Stimulated activated CD8-positive, alpha-beta memory T cell treated with anti-CD3 and anti-CD28 coated beads, Interleukin-7, amount 100 ng/mL, for 4 hours (primary cell): ENCODE measurements around the gene SUN5.
"Not testable (repeated sequence)": the region's sequence is repeated elsewhere in the genome, so short reads cannot be mapped to it uniquely, and the experiment has no call there.

Source experiments
- DNase-seq, 2 donors: peaks; one replicate each; pipeline ENCODE4 v3.0.0-alpha.2; 2020; ENCODE audit warnings: low read depth in 2 of 2

The SUN5 gene

GRCh38 chr20:32965115-32965514, 39.1 kb downstream of the SUN5 start:
- no peak for DNase-seq

GRCh38 chr20:32964575-32964974, 39.7 kb downstream of the SUN5 start:
- DNase-seq = no peak

- no peak for DNase-seq
Observed at GRCh38 chr20:32963176-32963575, 41.1 kb downstream of the SUN5 start.

- DNase-seq = not testable (repeated sequence)
Observed at GRCh38 chr20:32962646-32963045, 41.6 kb downstream of the SUN5 start.

- DNase-seq = no peak
Observed at GRCh38 chr20:32962053-32962452, 42.2 kb downstream of the SUN5 start.

- no peak for DNase-seq
Observed at GRCh38 chr20:32960849-32961731, 43.1 kb downstream of the SUN5 start.

- DNase-seq = no peak
Observed at GRCh38 chr20:32960222-32960518, 44.1 kb downstream of the SUN5 start.

GRCh38 chr20:32959351-32960221, 44.6 kb downstream of the SUN5 start:
- DNase-seq = no peak

- DNase-seq = no peak
Observed at GRCh38 chr20:32958574-32958973, 45.7 kb downstream of the SUN5 start.

- no peak for DNase-seq
Observed at GRCh38 chr20:32957459-32957858, 46.8 kb downstream of the SUN5 start.

- not testable (repeated sequence) for DNase-seq
Observed at GRCh38 chr20:32950539-32950938, 53.7 kb downstream of the SUN5 start.

GRCh38 chr20:32946629-32947028, 57.6 kb downstream of the SUN5 start:
- DNase-seq = no peak

- no peak for DNase-seq
Observed at GRCh38 chr20:32945710-32946221, 58.5 kb downstream of the SUN5 start.

- no peak for DNase-seq
Observed at GRCh38 chr20:32943490-32944052, 60.7 kb downstream of the SUN5 start.

- DNase-seq = no peak
Observed at GRCh38 chr20:32941155-32941885, 62.9 kb downstream of the SUN5 start.

- no peak for DNase-seq
Observed at GRCh38 chr20:32934580-32934979, 69.7 kb downstream of the SUN5 start.
